Measurements from ENCODE around the gene ADGRE3. TPM values are rescaled to one million over a fixed set of nuclear protein-coding genes. Genes with fewer than 3 reads are reported as not detected.

The ADGRE3 gene
- total and polyA plus RNA-seq, 2 of the 8 experiments (the other 6 are each of a cell fraction or from before 2014, with no cell fraction given) = not detected

- FAIRE-seq (no peak), DNase-seq (ENCODE audit: low read depth in 1 of 2, low spot score in 2 of 2) (no peak)
- Histone ChIP-seq H3K79me1 (ENCODE audit: low read depth, low read length) (no peaks in the 10 kb centered on the region), H4K20me1 (replicated peaks in 1 of 2; ENCODE audit: control insufficient read depth in 1 of 2, insufficient read depth in 2 of 2, low read length in 2 of 2) (peaks cover 0 to 4% of the 10 kb centered on the region in 2 experiments), H3K9me3 (ENCODE audit: insufficient read depth in 2 of 2, low read depth in 1 of 2, low read length in 1 of 2) (peaks cover 50 to 59% of the 10 kb centered on the region in 2 experiments), H4K8ac (ENCODE audit: extremely low read depth, insufficient read depth, low read length) (no peak overlapping the region), H2AFZ (ENCODE audit: low read length) (no peak overlapping the region), H3K14ac (ENCODE audit: insufficient read length) (no peak overlapping the region), H2BK15ac (ENCODE audit: low read length) (no peak overlapping the region), H3K18ac (ENCODE audit: extremely low read depth, low read length) (no peak overlapping the region), H2BK120ac (replicated peaks; ENCODE audit: low read depth, low read length) (no peak overlapping the region), H3K56ac (replicated peaks; ENCODE audit: insufficient read length, low read depth, low read length) (no peak overlapping the region), H3K79me2 (ENCODE audit: control insufficient read depth in 1 of 2, insufficient read depth in 2 of 2, low read length in 2 of 2) (no peaks in the 10 kb centered on the region), H3K27me3 (replicated peaks in 1 of 4; ENCODE audit: control insufficient read depth in 3 of 4, extremely low read depth in 1 of 4, insufficient read depth in 3 of 4, low read length in 3 of 4) (no peaks in the 10 kb centered on the region), H3K4me1 (replicated peaks in 1 of 4; ENCODE audit: control insufficient read depth in 3 of 4, insufficient read depth in 4 of 4, low read length in 3 of 4) (no peaks in the 10 kb centered on the region), H4K5ac (ENCODE audit: insufficient read length, low read depth, low read length) (no peak overlapping the region), H3K4ac (replicated peaks; ENCODE audit: insufficient read length, low read depth, low read length) (no peak overlapping the region), H3K4me3 (ENCODE audit: extremely low read depth in 1 of 4, insufficient read depth in 2 of 4, low read depth in 3 of 4, low read length in 4 of 4) (no peak overlapping the region), H3K9ac (replicated peaks in 1 of 4; ENCODE audit: extremely low read depth in 1 of 4, low read depth in 3 of 4, low read length in 3 of 4) (no peak overlapping the region), H3K36me3 (ENCODE audit: control insufficient read depth in 2 of 4, insufficient read depth in 4 of 4, low read length in 3 of 4) (no peaks in the 10 kb centered on the region), H2AK5ac (ENCODE audit: low read depth, low read length) (no peak overlapping the region), H3K4me2 (ENCODE audit: insufficient read depth in 1 of 2, low read depth in 2 of 2, low read length in 2 of 2) (no peak overlapping the region), H3K23ac (ENCODE audit: insufficient read length) (no peak overlapping the region), H3K23me2 (ENCODE audit: low read depth, low read length) (peaks cover 6% of the 10 kb centered on the region; the same call in 1 of the 2 replicates), H3K27ac (ENCODE audit: low read depth, low read length) (no peak overlapping the region), H2BK5ac (ENCODE audit: low read depth, low read length) (no peak overlapping the region), H2BK20ac (ENCODE audit: low read length) (no peak overlapping the region), H2BK12ac (ENCODE audit: low read depth, low read length) (no peak overlapping the region), H4K91ac (replicated peaks; ENCODE audit: insufficient read length, low read length) (no peak overlapping the region)
- POLR2A ChIA-PET (ENCODE audit: partially characterized antibody) = no interaction called here
- CTCF ChIA-PET (ENCODE audit: partially characterized antibody) = no interaction called here
- WGBS, 2 experiments (ENCODE audit: extremely low coverage in 1 of 2, insufficient coverage in 1 of 2, insufficient read length in 1 of 2, insufficient replicate concordance in 2 of 2, low coverage in 1 of 2, low lambda C conversion rate in 2 of 2, missing lambda C conversion rate in 1 of 2) = 90% methylated on average over 8 of the region's 8 CpGs; no CpG with 5 or more reads in 1 of the 2 experiments
- TF ChIP-seq BACH1 (IDR thresholded peaks at IDR 0.05; ENCODE audit: low read length) = no peak
- TF ChIP-seq HDAC6 (IDR thresholded peaks at IDR 0.05; ENCODE audit: low read depth, low read length) = no peak
- TF ChIP-seq, protein P1, sequence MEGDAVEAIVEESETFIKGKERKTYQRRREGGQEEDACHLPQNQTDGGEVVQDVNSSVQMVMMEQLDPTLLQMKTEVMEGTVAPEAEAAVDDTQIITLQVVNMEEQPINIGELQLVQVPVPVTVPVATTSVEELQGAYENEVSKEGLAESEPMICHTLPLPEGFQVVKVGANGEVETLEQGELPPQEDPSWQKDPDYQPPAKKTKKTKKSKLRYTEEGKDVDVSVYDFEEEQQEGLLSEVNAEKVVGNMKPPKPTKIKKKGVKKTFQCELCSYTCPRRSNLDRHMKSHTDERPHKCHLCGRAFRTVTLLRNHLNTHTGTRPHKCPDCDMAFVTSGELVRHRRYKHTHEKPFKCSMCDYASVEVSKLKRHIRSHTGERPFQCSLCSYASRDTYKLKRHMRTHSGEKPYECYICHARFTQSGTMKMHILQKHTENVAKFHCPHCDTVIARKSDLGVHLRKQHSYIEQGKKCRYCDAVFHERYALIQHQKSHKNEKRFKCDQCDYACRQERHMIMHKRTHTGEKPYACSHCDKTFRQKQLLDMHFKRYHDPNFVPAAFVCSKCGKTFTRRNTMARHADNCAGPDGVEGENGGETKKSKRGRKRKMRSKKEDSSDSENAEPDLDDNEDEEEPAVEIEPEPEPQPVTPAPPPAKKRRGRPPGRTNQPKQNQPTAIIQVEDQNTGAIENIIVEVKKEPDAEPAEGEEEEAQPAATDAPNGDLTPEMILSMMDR (IDR thresholded peaks at IDR 0.05; ENCODE audit: control extremely low read depth in 1 of 3, insufficient read depth in 1 of 3, low read depth in 1 of 3, low read length in 3 of 3) = no peak
- TF ChIP-seq POLR2A (IDR thresholded peaks at IDR 0.05; ENCODE audit: control extremely low read depth in 1 of 2, low read depth in 2 of 2, low read length in 2 of 2) = no peak
- TF ChIP-seq KDM4A (IDR thresholded peaks at IDR 0.05; ENCODE audit: low read depth, low read length, severe bottlenecking) = no peak
Observed at GRCh38 chr19:14599548-14600147, 75.0 kb downstream of the ADGRE3 start.
